Stimulated activated CD8-positive, alpha-beta memory T cell treated with anti-CD3 and anti-CD28 coated beads, Interleukin-7, amount 100 ng/mL, for 4 hours (primary cell): ENCODE results near the gene S100Z.
"Not testable (repeated sequence)": the region's sequence is repeated elsewhere in the genome, so short reads cannot be mapped to it uniquely, and the experiment has no call there.

Source experiments
- DNase-seq, 2 donors: peaks; one replicate each; pipeline ENCODE4 v3.0.0-alpha.2; 2020; ENCODE audit warnings: low read depth in 2 of 2

Gene S100Z

DNA sequence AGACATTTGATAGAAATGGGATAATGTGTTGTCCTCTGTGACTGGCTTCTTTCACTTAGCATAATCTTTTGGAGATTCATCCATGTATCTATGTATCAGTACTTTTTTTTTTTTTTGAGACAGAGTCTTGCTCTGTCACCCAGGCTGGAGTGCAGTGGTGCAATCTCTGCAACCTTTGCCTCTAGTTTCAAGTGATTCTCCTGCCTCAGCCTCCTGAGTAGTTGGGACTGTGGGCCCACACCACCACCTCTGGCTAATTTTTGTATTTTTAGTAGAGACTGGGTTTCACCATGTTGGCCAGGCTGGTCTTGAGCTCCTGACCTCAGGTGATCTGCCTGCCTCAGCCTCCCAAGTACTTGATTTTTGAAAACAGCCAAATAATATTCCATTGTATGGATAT, 23.4 kb upstream of the S100Z start:
- DNase-seq: not testable (repeated sequence)

GRCh38 chr5:76831110-76831452, 18.7 kb upstream of the S100Z start:
- DNase-seq: no peak

- no peak for DNase-seq
Measured at GRCh38 chr5:76836181-76836580, 13.6 kb upstream of the S100Z start.

DNA sequence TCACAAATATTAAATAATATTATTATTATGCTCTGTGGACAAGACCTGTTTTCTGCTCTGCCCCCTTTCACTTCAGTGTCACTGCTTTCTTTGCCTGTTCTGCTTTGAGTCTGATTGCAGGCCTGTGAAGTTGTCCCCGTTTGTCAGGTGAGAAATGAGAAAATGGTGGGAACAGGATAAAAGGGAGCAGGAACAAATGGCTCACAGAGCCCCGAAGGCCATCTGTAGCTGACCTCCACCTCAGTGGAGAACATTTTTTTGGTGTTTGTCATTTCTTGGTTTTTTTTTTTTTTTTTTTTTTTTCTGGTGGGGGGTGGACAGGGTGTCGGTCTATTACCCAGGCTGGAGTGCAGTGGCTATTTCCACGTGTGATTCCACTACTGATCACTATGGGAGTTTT, 13.2 kb upstream of the S100Z start:
- no peak for DNase-seq

DNA sequence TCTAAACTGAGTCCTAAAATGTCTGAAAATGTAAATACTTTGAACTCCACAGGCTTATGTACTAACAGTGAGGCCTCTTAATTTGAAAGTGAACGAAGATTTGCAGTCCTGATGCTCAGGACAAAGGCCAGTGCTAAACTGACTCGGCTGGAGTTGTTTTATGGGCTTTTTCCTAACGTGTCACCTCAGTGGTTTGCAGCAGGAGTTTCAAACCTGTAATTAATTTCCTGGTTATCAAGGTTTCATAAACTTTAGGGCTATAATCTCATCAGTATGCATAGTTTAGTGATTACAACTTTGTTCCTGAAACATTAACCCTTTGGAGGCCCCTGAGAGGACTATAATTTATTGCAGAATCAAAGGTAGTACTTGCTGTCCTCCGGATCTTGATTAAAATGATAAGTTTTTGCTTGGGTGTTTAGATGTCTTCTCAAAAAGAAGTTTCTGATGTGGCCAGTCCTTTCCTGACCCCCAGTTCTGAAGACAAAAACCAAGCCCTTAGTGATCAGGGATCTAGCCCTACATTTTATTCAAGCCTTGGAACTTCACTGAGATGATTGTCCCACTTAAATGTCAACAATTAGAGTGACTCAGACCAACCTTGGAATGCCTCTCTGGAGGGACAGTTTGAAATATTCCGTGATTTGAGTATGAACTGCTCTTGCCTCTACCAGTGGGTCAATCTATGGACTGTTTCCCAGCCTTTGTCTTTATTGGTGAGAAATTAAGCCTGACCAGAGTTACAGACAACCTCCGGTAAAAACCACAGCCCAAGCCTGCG, 11.1 kb upstream of the S100Z start:
- DNase-seq: no peak

DNA sequence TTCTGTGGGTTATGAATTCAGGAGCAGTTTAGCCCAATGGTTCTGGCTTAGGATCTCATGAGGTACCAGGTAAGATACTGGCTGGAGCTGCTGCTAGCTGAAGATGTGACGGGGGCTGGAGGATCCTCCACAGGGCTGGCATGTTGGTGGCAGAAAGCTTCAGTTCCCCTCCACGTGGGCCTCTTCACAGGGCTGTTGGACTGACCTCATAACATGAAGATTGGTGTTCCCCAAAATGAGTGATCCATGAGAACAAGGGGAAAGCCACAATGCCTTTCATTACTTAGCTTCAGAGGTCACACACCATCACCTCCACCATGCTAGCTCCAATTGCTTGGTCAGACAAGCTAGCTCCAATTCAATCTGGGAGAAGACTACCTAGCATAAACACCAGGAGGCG, 8.5 kb upstream of the S100Z start:
- no peak for DNase-seq

DNA sequence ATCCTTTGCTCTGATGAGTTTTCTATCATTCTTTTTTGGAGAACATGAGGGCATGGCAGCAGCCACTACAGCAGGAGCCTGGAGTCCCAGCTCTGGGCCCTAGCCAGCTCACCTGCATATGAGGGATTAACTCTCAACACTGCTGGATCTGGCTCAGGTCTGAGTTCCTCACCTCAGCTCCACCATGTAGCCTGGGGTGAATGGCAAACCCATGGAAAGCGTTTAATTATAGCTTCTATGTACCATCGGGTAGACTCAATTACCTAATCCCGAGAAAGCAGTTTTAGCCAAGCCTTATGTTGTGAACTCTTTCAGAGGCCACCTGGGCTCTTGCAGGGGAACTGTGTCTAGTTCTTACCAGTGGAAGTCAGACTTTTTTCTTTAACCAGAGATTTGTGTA, 3.9 kb upstream of the S100Z start:
- DNase-seq: no peak

DNA sequence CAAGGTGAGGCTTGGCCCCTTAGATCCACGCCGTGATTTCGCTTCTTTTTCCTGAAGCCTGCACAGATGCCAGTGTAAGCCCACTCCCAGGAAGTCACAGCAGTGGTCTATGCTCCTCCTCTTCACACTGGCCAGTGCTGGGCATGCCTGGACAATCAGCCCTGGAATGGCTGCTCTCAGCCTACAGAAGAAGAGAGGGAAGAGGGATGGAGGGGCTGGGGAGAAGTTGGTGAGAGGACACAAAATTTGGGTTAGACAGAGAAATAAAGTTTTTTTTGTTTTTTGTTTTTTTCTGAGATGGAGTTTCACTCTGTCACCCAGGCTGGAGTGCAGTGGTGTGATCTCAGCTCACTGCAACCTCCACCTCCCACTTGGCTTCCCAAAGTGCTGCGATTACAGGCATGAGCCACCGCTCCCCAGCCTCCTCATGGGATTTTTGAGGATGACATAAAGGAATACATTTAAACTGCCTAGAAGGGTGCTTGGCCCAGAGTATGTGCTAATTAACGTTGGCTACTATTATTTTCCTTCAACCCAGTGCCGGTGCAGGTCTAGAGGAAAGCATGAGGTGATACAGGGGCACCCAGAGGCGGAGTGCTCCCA, 830 bp downstream of the S100Z start:
- no peak for DNase-seq

DNA sequence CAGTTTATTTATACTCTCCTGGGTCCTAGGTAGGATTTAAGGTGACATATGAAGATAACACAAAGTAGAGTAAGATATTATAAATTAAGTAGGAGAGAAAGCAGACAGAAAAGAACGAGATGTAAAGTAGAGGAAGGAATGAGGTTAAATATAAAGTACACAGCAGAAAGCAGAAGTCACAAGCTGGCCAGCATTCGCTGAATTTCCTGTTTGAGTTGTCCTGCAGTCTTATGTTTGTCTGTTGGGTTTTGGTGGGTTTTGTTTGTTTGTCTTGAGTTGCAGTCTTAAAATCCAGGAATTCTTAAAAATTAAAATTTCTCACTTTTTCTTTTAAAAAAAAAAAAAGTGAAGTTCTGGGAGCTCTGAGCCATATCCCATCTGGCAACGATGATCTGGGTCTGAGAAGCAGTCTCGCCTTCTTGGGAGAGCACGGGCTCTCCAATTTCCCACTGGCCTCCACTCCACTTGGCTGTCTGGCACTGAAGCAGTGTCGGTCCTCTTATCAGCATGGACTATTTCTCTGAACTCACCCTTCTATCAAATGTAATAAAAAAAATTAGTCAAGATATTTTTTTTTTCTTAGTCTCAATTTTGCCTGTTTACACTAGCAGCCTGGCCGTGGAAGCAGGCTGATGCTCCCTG, 2.0 kb downstream of the S100Z start:
- no peak for DNase-seq

DNA sequence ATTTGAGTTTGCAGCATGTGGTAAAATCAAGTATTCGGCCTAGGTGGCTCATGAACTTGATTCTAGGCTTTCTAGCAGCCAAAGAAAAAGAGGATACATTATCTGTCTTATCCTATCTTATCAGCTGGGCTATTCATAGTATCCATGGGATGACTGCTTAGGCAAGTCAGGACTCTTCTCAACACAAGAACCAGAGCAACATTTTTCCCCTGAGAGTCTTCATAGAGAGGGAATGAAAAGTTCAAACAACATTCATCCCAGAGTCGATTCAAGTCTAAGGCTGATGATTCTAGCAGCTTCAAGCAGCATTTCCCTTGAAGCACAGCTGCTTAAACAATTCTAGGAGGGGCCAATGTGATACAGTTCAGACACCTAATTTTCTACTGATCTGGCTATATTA, 3.0 kb downstream of the S100Z start:
- no peak for DNase-seq

DNA sequence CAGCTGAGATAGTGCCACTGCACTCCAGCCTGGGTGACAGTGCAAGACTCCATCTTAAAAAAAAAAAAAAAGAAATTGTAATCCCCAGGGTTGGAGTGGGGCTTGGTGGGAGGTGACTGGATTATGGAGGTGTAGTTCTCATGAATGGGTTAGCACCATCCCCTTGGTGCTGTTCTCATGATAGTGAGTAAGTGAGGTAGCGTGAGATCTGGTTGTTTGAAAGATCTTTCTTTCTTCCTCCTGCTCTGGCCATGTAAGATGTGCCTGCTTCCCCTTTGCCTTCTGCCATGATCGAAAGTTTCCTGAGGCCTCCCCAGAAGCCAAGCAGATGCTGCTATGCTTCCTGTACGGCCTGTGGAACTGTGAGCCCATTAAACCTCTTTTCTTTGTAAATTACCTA, 3.9 kb downstream of the S100Z start:
- DNase-seq: not testable (repeated sequence)

- no peak for DNase-seq
Measured at GRCh38 chr5:76854644-76855043, 4.8 kb downstream of the S100Z start.

DNA sequence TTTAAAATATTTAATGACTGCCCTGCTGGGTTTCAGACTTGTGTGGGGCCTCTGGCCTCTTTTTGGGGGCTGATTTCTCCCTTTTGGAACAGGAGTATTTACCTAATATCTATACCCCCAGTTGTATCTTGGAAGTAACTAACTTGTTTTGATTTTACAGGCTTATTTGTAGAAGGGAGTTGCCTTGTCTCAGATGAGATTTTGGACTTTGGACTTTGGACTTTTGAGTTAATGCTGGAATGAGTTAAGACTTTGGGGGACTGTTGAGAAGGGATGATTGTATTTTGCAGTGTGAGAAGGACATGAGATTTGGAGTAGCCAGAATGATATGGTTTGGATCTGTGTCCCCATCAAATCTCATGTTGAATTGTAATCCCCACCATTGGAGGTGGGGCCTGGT, 5.7 kb downstream of the S100Z start:
- not testable (repeated sequence) for DNase-seq

DNA sequence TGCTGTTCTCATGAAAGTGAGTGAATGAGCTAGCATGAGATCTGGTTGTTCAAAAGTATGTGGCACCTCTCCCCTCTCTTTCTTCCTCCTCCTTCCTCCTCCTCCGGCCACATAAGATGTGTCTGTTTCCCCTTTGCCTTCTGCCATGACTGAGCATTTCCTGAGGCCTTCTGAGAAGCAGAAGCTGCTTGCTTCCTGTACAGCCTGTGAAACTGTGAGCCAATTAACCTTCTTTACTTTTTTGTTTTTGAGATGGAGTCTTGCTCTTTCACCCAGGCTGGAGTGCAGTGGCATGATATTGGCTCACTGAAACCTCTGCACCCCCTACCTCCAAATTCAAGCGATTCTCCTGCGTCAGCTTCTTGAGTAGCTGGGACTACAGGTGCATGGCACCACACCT, 6.1 kb downstream of the S100Z start:
- peak; percentile 6 to 35 for DNase-seq

GRCh38 chr5:76856800-76857199, 7.0 kb downstream of the S100Z start:
- DNase-seq: not testable (repeated sequence)

DNA sequence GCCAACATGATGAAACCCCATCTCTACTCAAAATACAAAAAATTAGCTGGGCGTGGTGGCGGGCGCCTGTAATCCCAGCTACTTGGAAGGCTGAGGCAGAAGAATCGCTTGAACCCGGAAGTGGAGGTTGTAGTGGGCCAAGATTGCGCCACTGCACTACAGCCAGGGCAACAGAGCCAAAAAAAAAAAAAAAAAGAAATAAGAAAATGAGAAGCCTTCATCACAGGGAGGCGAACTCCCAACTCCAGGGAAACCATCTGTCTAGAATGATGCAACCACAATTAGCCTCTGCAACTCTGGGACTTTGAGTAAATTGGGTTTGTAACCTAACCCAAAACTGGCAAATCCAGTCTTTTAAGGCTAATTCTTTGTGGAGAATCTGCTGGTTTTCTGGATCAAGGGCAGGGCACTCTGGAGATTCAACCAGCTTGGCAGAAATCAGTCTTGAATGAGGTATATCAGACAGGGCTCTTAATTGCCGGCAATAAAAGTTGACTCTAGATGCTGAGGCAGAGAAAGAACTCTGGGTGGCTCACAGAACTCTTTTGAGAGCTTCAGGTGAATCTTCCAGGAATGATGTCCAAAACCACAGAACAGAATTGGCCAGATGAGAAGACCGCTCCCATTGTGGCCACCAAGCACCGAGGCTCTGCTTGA, 9.9 kb downstream of the S100Z start:
- no peak for DNase-seq

DNA sequence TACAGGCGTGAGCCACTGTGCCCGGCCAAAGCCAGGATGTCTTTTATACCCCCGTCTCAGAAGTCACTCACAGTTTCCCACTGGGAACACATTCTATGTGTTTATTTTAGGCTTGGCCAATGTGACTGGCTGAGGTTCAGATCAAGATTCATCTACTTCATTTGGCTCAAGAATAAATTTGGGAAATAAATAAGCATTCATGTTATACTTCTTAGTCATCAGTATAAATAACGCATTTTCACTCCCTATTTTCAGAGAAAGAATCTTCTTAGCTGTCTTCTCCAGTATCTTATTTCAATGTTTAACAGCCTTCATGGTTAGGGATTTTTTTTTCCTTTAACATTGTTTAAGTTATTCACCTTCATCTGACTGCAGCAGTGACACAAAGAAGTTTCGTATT, 11.8 kb downstream of the S100Z start:
- DNase-seq: no peak

GRCh38 chr5:76863001-76863400, 13.2 kb downstream of the S100Z start:
- DNase-seq: no peak

DNA sequence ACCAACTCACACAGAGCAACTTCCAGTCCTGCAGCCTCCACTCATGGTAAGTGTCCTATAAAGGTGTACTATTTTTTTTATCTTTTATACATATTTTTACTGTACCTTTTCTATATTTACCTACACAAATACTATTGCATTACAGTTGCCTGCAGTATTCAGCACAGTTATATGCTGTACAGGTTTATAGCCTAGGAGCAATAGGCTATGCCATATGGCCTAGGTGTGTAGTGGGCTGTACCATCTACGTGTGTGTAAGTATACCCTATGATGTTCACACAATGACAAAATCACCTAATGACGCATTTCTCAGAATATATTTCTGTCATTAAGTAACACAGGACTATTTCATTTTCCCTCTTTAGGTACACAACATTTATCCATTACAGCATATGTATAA, 16.7 kb downstream of the S100Z start:
- DNase-seq: no peak

DNA sequence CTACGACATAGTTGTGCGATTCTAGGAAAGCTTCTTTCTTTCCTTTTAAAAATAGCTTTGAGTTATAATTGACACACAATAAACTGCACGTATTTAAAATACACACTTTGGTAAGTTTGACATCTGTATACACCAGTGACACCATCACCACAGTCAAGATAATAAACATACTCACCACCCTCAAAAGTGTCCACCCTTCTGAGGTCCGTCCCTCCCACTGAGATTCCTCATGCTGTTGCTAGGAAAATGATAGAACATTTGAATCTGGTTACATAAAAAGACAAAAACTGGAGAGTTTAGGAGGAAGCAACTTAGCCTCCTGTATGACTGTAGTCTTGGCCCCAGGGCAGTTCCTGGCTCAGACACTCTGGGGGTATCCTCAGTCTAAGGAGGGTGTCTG, 17.2 kb downstream of the S100Z start:
- no peak for DNase-seq

DNA sequence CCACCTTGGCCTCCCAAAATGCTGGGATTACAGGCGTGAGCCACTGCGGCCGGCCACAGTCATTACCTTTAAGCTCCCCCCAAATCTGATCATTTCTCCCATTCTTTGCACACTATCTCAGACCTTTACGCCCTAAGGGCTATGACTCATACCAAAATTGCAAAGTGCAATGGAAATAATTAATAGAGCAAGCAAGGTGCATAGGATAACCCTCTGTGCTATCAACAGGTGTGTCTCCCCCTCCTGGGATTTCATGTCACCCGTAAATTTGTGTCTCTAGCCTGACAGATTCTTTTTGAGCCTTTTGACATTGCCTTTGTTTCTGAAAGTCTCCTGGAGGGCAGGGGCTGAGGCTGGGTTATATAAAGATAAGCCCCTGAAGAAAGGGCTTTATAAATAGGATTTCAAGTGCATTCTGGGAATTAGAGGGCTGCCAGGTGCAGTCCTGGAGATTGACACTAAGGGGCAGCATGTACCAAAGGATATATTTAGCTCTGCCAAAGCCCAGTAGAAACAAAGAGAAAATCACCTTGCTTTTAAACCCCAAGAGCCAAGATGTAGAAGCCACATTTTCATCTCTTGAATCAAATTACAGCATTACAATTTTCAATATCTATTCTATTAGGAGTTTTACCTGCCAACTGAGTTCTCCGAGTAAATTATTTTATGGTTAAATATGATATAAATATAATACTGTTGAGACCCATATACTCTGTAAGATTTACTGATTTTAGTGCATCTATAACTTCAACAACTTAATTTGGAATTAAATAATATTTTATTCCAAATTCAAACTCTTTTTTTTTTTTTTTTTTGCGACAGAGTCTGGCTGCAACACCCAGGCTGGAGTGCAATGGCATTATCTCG, 18.2 kb downstream of the S100Z start:
- peak in 1 of 2 donors; percentile 14 for DNase-seq

GRCh38 chr5:76870046-76870445, 20.2 kb downstream of the S100Z start:
- DNase-seq: no peak
